Measurements from ENCODE around the gene TBC1D9B.

GRCh38 chr5:179955062-179955461 lies 47.4 kb upstream of the TBC1D9B start:
- TF ChIP-seq POLR2A (IDR thresholded peaks at IDR 0.05) (no peak), EP300 (IDR thresholded peaks at IDR 0.05) (no peak), CTCF (IDR thresholded peaks at IDR 0.05) (no peak)
